AG04450 (cell line): ENCODE data around the gene THRSP. TPM values are rescaled to one million over a fixed set of nuclear protein-coding genes. Genes with fewer than 3 reads are reported as not detected.

ENCODE experiments used
- CTCF ChIA-PET: fragments of 300-600, 350-600 bp; formaldehyde crosslinking; extraction: SDS; loops from one replicate; lab custom pipeline; 2022; ENCODE audit warnings: antibody characterized with exemption, inconsistent platforms; lab: Charles Lee
- POLR2A ChIA-PET: fragments of 350-600 bp; formaldehyde crosslinking; extraction: SDS; loops from one replicate; lab custom pipeline; 2021; ENCODE audit warnings: antibody characterized with exemption, inconsistent platforms; lab: Yijun Ruan, JAX
- DNase-seq: peaks from one replicate; pipeline ENCODE4 v3.0.0-alpha.2; 2011; ENCODE audit warnings: low read depth, low spot score
- H3K27ac ChIP-seq: one replicate; pipeline ENCODE4 v1.5.1; 2012; ENCODE audit warnings: low read depth, low read length, control low read depth
- H3K27me3 ChIP-seq: one replicate; pipeline ENCODE4 v1.6.0; 2012; ENCODE audit warnings: low read length; ENCODE audit not compliant: control insufficient read depth, insufficient read depth
- H3K4me3 ChIP-seq: 2 replicates; pipeline ENCODE4 v1.5.1; 2011; ENCODE audit warnings: mild to moderate bottlenecking, low read depth, low read length, control low read depth
- H3K9me3 ChIP-seq: 2 replicates; pipeline ENCODE4 v1.5.1; 2012; ENCODE audit warnings: low read length; ENCODE audit not compliant: control insufficient read depth, insufficient read depth
- polyA plus RNA-seq: library from polyadenylated mRNA; depleted of rRNA; stranded (reverse); fragments of >200 nt; gene quantifications from 2 replicates; pipeline ENCODE4 v1.2.3, GENCODE V29; 2011
- TF ChIP-seq, protein P1 (sequence below): IDR thresholded peaks from 2 replicates; pipeline ENCODE4 v1.5.1; 2011; ENCODE audit warnings: low read depth, low read length, control low read depth, inconsistent platforms

Gene THRSP
- polyA plus RNA-seq, 1 experiment, result not detected

DNA sequence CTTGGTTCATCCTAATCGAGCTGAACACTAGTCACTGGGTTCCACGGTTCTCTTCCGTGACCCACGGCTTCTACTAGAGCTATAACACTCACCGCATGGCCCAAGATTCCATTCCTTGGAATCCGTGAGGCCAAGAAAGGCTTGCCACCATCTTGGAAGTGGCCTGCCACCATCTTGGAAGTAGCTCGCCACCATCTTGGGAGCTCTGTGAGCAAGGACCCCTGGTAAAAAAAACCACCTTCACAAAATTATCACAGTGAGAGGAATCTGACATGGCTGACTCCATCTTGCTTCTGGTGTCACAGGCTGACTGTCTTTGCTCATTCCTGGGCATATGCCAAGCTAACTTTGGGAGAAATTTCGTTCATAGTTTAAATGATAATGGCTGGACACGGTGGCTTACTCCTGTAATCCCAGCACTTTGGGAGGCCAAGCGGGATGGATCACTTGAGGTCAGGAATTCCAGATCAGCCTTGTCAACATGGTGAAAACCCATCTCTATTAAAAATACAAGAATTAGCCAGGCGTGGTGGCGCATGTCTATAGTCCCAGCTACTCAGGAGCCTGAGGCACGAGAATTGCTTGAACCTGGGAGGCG, 21.7 kb upstream of the THRSP start:
- ChIA-PET POLR2A (no interaction called here), CTCF (interaction anchor here (0.6 kb wide), 1 partner anchor 521 kb away, joined by 4 read pairs; no protein-coding TSS in a partner anchor)
- H3K9me3 ChIP-seq, result no peaks in the 10 kb centered on the region; the same call in 1 of the 2 replicates
- no peaks in the 10 kb centered on the region for H3K27me3 ChIP-seq
- TF ChIP-seq, protein P1, sequence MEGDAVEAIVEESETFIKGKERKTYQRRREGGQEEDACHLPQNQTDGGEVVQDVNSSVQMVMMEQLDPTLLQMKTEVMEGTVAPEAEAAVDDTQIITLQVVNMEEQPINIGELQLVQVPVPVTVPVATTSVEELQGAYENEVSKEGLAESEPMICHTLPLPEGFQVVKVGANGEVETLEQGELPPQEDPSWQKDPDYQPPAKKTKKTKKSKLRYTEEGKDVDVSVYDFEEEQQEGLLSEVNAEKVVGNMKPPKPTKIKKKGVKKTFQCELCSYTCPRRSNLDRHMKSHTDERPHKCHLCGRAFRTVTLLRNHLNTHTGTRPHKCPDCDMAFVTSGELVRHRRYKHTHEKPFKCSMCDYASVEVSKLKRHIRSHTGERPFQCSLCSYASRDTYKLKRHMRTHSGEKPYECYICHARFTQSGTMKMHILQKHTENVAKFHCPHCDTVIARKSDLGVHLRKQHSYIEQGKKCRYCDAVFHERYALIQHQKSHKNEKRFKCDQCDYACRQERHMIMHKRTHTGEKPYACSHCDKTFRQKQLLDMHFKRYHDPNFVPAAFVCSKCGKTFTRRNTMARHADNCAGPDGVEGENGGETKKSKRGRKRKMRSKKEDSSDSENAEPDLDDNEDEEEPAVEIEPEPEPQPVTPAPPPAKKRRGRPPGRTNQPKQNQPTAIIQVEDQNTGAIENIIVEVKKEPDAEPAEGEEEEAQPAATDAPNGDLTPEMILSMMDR, result no peak
- no peak overlapping the region for H3K4me3 ChIP-seq
- no peak overlapping the region for H3K27ac ChIP-seq
- no peak for DNase-seq

DNA sequence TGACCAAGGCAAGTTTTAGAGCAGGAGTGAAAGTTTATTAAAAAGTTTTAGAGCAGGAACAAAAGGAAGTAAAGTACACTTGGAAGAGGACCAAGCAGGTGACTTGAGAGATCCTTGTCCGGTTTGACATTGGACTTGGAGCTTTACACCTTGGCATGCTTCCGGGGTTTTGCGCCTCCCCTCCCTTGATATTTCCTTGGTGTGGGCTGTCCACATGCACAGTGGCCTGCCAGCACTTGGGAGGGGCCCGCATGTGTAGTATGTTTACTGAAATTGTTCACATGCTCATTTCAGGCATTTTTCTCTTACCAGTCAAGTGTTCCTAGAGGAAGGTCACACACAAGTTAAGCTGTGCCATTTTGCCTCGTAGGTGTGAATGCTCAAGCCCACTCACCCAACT, 19.0 kb upstream of the THRSP start:
- TF ChIP-seq, protein P1, result no peak
- H3K27ac ChIP-seq, result no peak overlapping the region
- POLR2A ChIA-PET, result interaction anchor here (0.5 kb wide), 1 partner anchor 12 kb away, joined by 3 read pairs; no protein-coding TSS in a partner anchor
- DNase-seq, result no peak
- H3K4me3 ChIP-seq, result no peak overlapping the region
- H3K9me3 ChIP-seq, result no peaks in the 10 kb centered on the region
- CTCF ChIA-PET, result interaction anchor here (1.3 to 2.6 kb wide), 8 partner anchors 8 to 520 kb away, joined by 4 to 28 read pairs (median 8); partner anchors contain the start of gene NDUFC2
- H3K27me3 ChIP-seq, result no peaks in the 10 kb centered on the region

DNA sequence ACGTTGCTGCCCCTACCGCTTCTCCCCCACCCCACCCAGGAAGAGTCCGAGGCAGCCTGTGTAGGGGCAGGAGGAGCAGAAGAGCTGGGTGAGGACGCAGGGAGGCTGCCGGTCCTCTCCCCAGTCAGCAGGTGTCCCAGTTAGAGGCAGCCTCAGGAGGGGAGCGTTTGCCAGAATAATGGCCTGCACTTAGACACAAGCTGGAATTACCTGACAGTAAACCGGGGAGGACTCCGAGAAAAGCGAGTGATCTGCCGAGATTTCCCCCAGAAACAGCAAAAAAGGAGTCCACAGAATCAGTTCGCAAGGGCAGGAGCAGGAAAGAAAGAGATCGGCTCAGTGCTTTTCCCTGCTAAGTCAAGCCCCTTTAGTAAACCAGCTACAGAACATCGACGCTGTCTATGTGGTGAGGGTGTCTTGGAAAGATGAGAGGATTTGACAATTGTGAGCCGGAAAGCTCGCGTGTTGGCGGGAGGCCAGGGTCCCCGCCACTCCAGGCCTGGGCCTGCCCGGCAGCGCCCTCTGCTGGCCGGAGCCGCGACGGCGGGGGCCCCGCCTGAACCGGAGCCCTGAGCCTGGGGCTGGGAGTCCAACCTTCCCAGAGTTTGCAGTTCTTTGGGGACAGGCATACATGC, 17.7 kb upstream of the THRSP start:
- TF ChIP-seq, protein P1, result peak; percentile 95
- Histone ChIP-seq H3K4me3 (peak overlapping the region; percentile 60), H3K9me3 (no peaks in the 10 kb centered on the region), H3K27ac (peak overlapping the region; percentile 57), H3K27me3 (no peaks in the 10 kb centered on the region)
- ChIA-PET POLR2A (interaction anchor here (0.6 to 0.8 kb wide), 3 partner anchors 15 to 1894 kb away, joined by 3 to 6 read pairs (median 4); partner anchors contain the start of gene INTS4), CTCF (interaction anchor here (0.6 to 2.6 kb wide), 30 partner anchors 8 to 984 kb away, joined by 3 to 28 read pairs (median 4); partner anchors contain the start of genes INTS4 and NDUFC2)
- DNase-seq, result no peak

DNA sequence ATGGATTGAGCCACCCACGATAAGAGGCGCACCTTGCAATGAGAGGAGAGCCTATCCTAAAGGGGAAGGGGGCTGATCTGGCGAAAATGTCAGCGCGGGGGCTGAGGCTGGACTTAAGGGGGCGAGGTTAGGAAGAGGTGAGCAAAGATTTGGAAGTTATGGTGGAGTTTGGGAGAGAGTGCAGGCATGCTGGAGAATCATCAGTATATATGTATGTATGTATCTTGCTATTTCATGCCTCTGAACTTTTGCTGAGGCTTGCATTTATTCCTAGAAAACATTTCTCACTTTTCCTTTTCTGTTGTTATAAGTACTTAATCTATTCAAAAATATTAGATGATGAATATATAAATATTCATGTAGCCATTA, 17.2 kb upstream of the THRSP start:
- POLR2A ChIA-PET, result interaction anchor here (0.6 kb wide), 1 partner anchor 1894 kb away, joined by 4 read pairs; no protein-coding TSS in a partner anchor

More for the DNA sequence above, 17.2 kb upstream of the THRSP start:
- DNase-seq, result no peak
- Histone ChIP-seq H3K27me3 (no peaks in the 10 kb centered on the region), H3K27ac (no peak overlapping the region), H3K9me3 (no peaks in the 10 kb centered on the region), H3K4me3 (no peak overlapping the region)
- TF ChIP-seq, protein P1, result no peak
- CTCF ChIA-PET, result interaction anchor here (0.7 to 2.6 kb wide), 23 partner anchors 8 to 526 kb away, joined by 3 to 28 read pairs (median 5); partner anchors contain the start of gene NDUFC2
